ENCODE results near the gene FBXL7.

The FBXL7 gene

DNA sequence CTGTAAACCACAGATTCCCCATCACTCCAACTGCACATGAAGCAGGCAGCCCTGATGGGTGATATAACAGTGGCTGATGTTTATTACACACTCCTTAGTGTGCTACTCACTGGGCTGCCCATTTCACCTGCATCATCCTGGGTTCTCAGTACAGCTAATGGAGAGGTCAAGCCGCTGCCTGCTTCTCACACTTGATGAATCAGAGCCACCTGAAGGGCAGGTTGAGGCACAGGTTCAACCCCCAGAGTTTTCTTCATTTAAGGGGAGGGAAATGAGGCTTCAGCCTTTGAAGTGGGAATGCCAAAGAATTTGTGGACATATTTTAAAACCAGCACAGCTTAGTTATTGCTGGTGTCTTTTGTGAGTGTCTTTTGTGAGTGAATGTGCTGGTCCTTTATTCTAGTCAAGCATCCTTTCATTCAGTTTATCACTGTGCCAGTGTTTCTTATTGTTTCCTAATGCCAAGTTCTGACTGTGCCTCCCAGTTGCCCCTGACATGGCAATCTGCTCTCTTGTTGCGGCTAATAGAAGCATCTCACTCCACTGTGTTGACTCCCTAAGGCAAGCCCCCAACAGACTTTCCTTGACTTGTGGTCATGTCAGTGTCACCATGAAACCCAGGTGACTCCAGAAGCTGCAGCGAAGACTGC, 109.2 kb downstream of the FBXL7 start:
- H4K20me1 ChIP-seq = no peaks in the 10 kb centered on the region
- H3K9me3 ChIP-seq (replicated peaks in 1 of 11) = peaks cover 0 to 4% (median 0%) of the 10 kb centered on the region in 11 experiments; a peak in 1 of 22 replicates
- TF ChIP-seq Cebpa-rat (IDR thresholded peaks at IDR 0.05) = no peak

DNA sequence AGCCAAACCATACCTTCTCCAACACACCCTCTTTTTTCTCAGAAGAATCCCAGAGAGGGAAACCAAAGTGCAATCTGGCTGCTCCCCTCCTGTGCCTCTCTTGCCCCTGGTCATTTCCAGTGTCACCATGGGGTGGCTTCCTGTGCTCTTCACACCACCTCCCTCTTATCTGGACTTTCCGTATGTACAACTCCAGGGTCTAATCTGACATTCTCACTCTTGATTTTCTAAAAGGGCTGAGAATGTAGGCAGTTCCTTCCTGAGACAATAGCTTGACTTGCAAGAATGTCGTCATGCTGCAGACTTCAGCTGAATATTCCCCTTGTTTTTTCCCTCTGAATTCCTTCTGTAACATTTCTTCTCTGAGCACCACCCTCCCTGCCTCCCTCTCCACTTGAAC, 110.2 kb downstream of the FBXL7 start:
- Histone ChIP-seq H3K9me3 (replicated peaks in 1 of 11) (peaks cover 0 to 4% (median 0%) of the 10 kb centered on the region in 11 experiments; a peak in 1 of 22 replicates), H3K36me3 (no peaks in the 10 kb centered on the region), H4K20me1 (no peaks in the 10 kb centered on the region), H3K4me1 (no peaks in the 10 kb centered on the region), H3K9ac (no peak overlapping the region), H3K4me3 (no peak overlapping the region), H3K4me2 (no peak overlapping the region), H3K27ac (no peak overlapping the region), H3K27me3 (no peaks in the 10 kb centered on the region)
- no peak for TF ChIP-seq Cebpa-rat (IDR thresholded peaks at IDR 0.05)

More for the DNA sequence above, 109.2 kb downstream of the FBXL7 start:
- no peaks in the 10 kb centered on the region for H3K27me3 ChIP-seq
- no peak overlapping the region for H3K4me3 ChIP-seq
- no peak overlapping the region for H3K4me2 ChIP-seq
- H3K27ac ChIP-seq = no peak overlapping the region
- H3K9ac ChIP-seq = no peak overlapping the region
- H3K4me1 ChIP-seq = no peaks in the 10 kb centered on the region
- H3K36me3 ChIP-seq = no peaks in the 10 kb centered on the region

- Histone ChIP-seq H3K4me2 (no peak overlapping the region), H3K4me3 (no peak overlapping the region), H3K9ac (no peak overlapping the region), H3K36me3 (no peaks in the 10 kb centered on the region), H3K27ac (no peak overlapping the region), H3K9me3 (replicated peaks in 1 of 11) (peaks cover 0 to 4% (median 0%) of the 10 kb centered on the region in 11 experiments; a peak in 1 of 22 replicates), H3K4me1 (no peaks in the 10 kb centered on the region), H4K20me1 (no peaks in the 10 kb centered on the region), H3K27me3 (no peaks in the 10 kb centered on the region)
- peak in 9 of 11 experiments; percentile 34 to 86 (median 71); a peak in 14 of 22 replicates for TF ChIP-seq Cebpa-rat (IDR thresholded peaks at IDR 0.05)
These were observed 111.0 kb downstream of the FBXL7 start for GRCh38 chr5:15611008-15611407.

GRCh38 chr5:15612915-15613635, 113.1 kb downstream of the FBXL7 start:
- H3K27ac ChIP-seq = no peak overlapping the region
- no peak overlapping the region for H3K9ac ChIP-seq
- H3K4me1 ChIP-seq = no peaks in the 10 kb centered on the region
- H3K4me2 ChIP-seq = no peak overlapping the region
- no peaks in the 10 kb centered on the region for H3K36me3 ChIP-seq
- TF ChIP-seq Cebpa-rat (IDR thresholded peaks at IDR 0.05) = no peak
- no peaks in the 10 kb centered on the region for H3K27me3 ChIP-seq
- H3K4me3 ChIP-seq = no peak overlapping the region
- H3K9me3 ChIP-seq (replicated peaks in 1 of 11) = peaks cover 0 to 4% (median 0%) of the 10 kb centered on the region in 11 experiments; a peak in 1 of 22 replicates
- no peaks in the 10 kb centered on the region for H4K20me1 ChIP-seq

- H3K27me3 ChIP-seq = no peaks in the 10 kb centered on the region
- H3K36me3 ChIP-seq = no peaks in the 10 kb centered on the region
- no peak overlapping the region for H3K27ac ChIP-seq
- TF ChIP-seq Cebpa-rat (IDR thresholded peaks at IDR 0.05) = no peak
- no peak overlapping the region for H3K9ac ChIP-seq
- no peak overlapping the region for H3K4me3 ChIP-seq
- H3K9me3 ChIP-seq (replicated peaks in 1 of 11) = peaks cover 0 to 4% (median 0%) of the 10 kb centered on the region in 11 experiments; a peak in 1 of 22 replicates
- H3K4me1 ChIP-seq = no peaks in the 10 kb centered on the region
- H3K4me2 ChIP-seq = no peak overlapping the region
- no peaks in the 10 kb centered on the region for H4K20me1 ChIP-seq
These were observed 114.7 kb downstream of the FBXL7 start for GRCh38 chr5:15614679-15615078.

DNA sequence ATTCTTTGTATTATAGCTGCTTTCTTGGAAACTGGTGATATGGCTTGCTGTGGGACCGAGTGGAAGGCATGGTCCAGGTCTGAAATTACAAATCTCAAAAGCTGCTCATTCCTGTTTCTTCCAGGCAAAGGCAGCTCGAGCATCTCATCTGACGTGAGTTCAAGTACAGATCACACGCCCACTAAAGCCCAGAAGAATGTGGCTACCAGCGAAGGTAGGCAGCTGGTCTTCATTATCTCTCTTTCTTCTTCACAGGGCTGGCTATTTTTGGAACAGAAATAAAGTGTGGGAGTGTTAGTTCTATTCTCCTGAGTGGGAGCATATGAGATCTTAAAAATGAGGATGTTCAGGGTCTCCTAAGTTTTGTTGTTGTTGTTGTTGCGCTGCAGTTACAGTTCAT, 115.9 kb downstream of the FBXL7 start:
- Histone ChIP-seq H3K9ac (no peak overlapping the region), H3K4me1 (no peaks in the 10 kb centered on the region), H3K27me3 (no peaks in the 10 kb centered on the region), H3K27ac (no peak overlapping the region), H4K20me1 (no peaks in the 10 kb centered on the region), H3K36me3 (no peaks in the 10 kb centered on the region), H3K9me3 (replicated peaks in 1 of 11) (no peaks in the 10 kb centered on the region), H3K4me2 (no peak overlapping the region), H3K4me3 (no peak overlapping the region)
- no peak for TF ChIP-seq Cebpa-rat (IDR thresholded peaks at IDR 0.05)

GRCh38 chr5:15618938-15619337, 119.0 kb downstream of the FBXL7 start:
- Histone ChIP-seq H3K4me3 (no peak overlapping the region), H3K9ac (no peak overlapping the region), H3K4me2 (no peak overlapping the region), H3K36me3 (no peaks in the 10 kb centered on the region), H4K20me1 (no peaks in the 10 kb centered on the region), H3K4me1 (no peaks in the 10 kb centered on the region), H3K9me3 (replicated peaks in 1 of 11) (0 out of 22 replicates have a peak, but pooled peaks cover 0 to 4% (median 0%) of the 10 kb centered on the region in 11 experiments), H3K27me3 (no peaks in the 10 kb centered on the region), H3K27ac (no peak overlapping the region)
- TF ChIP-seq Cebpa-rat (IDR thresholded peaks at IDR 0.05) = no peak

GRCh38 chr5:15620501-15620900, 120.5 kb downstream of the FBXL7 start:
- Histone ChIP-seq H3K9me3 (replicated peaks in 1 of 11) (0 out of 22 replicates have a peak, but pooled peaks cover 0 to 4% (median 0%) of the 10 kb centered on the region in 11 experiments), H3K4me1 (no peaks in the 10 kb centered on the region), H3K36me3 (no peaks in the 10 kb centered on the region), H3K9ac (no peak overlapping the region), H3K27ac (no peak overlapping the region), H3K4me3 (no peak overlapping the region), H3K4me2 (no peak overlapping the region), H3K27me3 (no peaks in the 10 kb centered on the region), H4K20me1 (no peaks in the 10 kb centered on the region)
- TF ChIP-seq Cebpa-rat (IDR thresholded peaks at IDR 0.05) = no peak

DNA sequence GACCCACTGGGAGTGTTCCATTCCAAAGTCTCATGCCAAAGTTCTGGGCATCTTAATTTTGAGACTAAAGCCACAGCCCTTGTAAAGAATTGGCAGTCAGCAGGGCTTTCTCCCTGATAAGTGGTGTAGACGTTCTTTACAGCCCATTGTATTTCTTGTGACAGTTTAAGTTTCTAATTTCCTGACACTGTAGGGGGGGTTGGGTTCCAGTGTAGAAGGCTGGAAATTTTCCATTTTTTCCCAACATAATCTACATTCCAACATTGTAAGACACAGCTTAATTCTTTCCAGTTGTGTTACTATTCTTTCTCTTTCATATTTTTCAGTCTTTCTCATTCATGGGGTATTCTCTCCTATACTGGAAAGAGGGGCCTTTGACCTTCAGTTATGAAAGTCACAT, 121.1 kb downstream of the FBXL7 start:
- no peak for TF ChIP-seq Cebpa-rat (IDR thresholded peaks at IDR 0.05)
- Histone ChIP-seq H4K20me1 (no peaks in the 10 kb centered on the region), H3K9ac (no peak overlapping the region), H3K27me3 (no peaks in the 10 kb centered on the region), H3K4me3 (no peak overlapping the region), H3K4me1 (no peaks in the 10 kb centered on the region), H3K9me3 (replicated peaks in 1 of 11) (0 out of 22 replicates have a peak, but pooled peaks cover 0 to 4% (median 0%) of the 10 kb centered on the region in 11 experiments), H3K4me2 (no peak overlapping the region), H3K36me3 (no peaks in the 10 kb centered on the region), H3K27ac (no peak overlapping the region)
